ENCODE data around the gene NHLRC2.
A peak's percentile ranks its signal among the peaks of the same experiment; 100 is the strongest.

The NHLRC2 gene

DNA sequence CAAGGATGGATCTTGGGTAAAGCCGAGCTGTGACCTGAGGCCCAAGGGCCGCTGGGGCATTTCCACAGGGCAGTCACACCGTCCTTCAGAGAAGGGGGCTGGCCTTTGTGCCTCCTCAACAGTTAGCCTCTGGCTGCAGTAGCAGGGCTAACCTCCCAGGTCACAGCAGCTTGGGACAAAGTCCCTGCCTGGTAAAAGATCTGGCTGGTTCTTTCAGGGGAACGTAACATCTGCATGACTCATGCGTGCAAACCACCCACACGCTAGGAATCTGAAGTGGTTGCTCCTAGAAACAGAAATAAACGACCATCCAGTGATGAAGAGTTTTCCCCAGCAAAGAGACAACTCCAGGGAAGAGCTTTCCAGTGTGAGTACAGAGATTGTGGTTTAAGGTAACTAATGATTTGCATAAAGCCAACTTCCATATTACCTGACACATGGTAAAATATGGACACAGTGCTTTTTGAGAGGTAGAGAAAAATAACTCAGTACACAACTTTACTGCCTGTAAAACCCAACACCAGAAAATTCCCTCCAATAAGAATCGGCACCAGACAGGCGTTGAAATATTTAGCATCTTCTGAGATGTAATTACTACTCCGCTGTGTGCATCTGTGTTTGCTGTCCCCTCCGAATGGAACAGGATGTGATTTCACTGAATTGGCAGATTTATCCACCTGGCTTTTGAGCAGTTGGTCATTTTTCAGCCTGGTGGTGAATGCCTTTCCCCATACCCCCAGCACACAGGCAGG lies 104.3 kb downstream of the NHLRC2 start:
- TF ChIP-seq, protein P1, sequence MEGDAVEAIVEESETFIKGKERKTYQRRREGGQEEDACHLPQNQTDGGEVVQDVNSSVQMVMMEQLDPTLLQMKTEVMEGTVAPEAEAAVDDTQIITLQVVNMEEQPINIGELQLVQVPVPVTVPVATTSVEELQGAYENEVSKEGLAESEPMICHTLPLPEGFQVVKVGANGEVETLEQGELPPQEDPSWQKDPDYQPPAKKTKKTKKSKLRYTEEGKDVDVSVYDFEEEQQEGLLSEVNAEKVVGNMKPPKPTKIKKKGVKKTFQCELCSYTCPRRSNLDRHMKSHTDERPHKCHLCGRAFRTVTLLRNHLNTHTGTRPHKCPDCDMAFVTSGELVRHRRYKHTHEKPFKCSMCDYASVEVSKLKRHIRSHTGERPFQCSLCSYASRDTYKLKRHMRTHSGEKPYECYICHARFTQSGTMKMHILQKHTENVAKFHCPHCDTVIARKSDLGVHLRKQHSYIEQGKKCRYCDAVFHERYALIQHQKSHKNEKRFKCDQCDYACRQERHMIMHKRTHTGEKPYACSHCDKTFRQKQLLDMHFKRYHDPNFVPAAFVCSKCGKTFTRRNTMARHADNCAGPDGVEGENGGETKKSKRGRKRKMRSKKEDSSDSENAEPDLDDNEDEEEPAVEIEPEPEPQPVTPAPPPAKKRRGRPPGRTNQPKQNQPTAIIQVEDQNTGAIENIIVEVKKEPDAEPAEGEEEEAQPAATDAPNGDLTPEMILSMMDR (IDR thresholded peaks at IDR 0.05; ENCODE audit: low read depth, low read length, missing control alignments) = no peak
- no peak overlapping the region for H3K4me3 ChIP-seq (ENCODE audit: low read depth, low read length)
- in situ Hi-C loops (cut with HindIII; ENCODE audit: low sequenced_read_pairs) = no loop called here
- DNase-seq (ENCODE audit: low read depth) = peak; percentile 83

DNA sequence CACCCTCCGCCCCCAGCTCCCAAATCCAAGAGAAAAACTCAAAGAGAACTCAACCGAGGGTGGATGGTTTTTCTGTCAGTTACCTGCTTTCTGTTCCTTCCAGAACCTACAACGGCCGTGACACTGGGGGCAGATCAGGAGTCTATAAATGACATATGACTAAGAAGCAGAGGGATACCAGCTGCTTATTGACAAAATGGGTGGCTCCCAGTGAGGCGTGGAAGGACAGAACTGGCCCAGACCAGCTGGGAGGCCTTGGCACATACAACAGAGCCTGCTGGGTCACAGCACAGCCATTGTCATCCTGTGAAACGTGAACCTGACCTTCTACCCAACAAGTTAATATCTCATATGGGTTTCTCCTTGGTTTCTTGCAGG lies 104.9 kb downstream of the NHLRC2 start:
- no peak for DNase-seq (ENCODE audit: low read depth)
- in situ Hi-C loops (cut with HindIII; ENCODE audit: low sequenced_read_pairs) = no loop called here
- TF ChIP-seq, protein P1 (IDR thresholded peaks at IDR 0.05; ENCODE audit: low read depth, low read length, missing control alignments) = no peak
- no peak overlapping the region for H3K4me3 ChIP-seq (ENCODE audit: low read depth, low read length)

DNA sequence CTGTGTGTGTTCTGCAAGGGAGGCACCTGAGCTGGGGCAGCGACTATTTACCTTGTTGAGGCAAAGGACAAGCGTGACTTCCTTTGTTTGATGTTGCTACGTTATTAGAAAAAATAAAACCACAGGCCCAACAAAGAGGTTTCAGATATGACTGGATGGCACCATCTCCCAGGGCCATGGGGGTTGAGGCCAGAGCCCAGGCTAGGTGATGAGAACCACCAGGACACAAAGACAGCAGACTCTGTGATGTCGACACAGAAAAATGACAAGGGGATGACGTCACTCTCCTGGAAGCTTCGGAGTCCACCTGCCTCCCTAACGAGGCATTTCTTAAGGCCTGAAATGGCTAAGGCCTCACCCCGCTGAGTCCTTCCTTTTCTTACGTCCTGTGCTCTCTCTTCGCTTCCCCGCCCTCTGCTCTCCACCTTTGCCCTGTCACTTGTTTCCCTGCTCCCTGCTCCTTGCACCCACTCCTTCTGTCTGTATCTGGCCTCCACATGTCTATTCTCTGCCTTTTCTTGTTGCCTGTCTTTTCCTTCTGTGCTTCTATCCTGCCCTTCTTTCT lies 106.2 kb downstream of the NHLRC2 start:
- no peak for DNase-seq (ENCODE audit: low read depth)
- no peak overlapping the region for H3K4me3 ChIP-seq (ENCODE audit: low read depth, low read length)
- in situ Hi-C loops (cut with HindIII; ENCODE audit: low sequenced_read_pairs) = no loop called here
- TF ChIP-seq, protein P1 (IDR thresholded peaks at IDR 0.05; ENCODE audit: low read depth, low read length, missing control alignments) = no peak

DNA sequence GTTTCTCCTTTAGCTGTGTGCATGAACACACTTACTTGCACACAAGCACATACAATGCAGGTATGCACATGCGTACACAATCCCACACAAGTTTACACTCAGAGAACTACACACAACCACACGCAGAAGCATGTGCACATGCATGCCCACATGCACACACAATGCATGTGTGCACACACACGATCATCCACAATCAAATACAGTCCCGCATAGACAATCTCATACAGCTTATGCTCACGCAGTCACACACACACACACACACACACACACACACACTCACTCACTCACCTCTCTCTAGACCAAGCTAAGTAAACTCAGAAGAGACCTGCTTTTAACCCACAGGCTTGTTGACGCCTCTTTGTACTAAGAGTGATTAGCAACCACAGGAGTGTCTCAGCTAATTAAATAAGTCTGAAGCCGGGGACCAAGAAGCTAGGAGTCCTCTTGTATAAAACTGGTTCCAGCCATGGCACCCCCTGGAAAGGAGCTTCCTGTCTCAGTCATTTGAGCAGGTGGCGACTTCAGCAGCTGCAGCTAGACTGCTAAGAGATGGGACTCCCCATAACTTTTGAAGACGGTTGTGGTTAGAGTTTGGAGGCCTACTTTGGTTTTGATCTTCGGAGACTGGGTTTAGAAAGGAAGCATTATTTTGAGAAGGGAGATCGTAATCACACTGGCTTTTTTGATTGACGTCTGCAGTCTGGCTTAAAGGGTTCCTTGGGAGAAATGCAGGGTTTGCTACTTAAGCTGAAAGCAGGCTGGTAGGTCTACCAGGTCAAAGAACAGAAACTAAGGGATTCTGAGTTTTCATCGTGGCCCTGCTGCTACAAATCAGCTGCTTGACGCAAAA lies 106.9 kb downstream of the NHLRC2 start:
- in situ Hi-C loops (cut with HindIII; ENCODE audit: low sequenced_read_pairs) = no loop called here
- no peak overlapping the region for H3K4me3 ChIP-seq (ENCODE audit: low read depth, low read length)
- TF ChIP-seq, protein P1 (IDR thresholded peaks at IDR 0.05; ENCODE audit: low read depth, low read length, missing control alignments) = no peak
- no peak for DNase-seq (ENCODE audit: low read depth)

DNA sequence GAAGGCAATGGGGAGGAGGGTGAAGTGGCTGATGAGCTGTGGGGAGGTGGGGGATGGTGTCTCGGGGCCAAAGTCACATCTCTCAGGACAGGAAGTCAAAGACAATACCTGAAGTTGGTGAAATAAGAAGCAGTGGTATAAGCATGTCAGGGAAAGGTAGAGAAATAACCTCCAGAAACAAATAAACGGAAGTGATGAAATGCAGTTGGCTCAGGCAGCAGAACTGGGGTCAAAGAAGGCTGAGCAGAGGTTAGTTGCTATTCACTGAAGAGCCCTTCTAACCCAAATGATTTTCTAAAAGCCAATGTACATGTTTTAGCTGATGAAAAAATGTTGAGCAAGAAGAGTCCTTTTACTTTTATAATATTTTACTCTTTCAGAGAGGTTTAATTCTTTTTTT lies 110.6 kb downstream of the NHLRC2 start:
- H3K4me3 ChIP-seq (ENCODE audit: low read depth, low read length) = no peak overlapping the region
- TF ChIP-seq, protein P1 (IDR thresholded peaks at IDR 0.05; ENCODE audit: low read depth, low read length, missing control alignments) = no peak
- no peak for DNase-seq (ENCODE audit: low read depth)
- in situ Hi-C loops (cut with HindIII; ENCODE audit: low sequenced_read_pairs) = no loop called here

DNA sequence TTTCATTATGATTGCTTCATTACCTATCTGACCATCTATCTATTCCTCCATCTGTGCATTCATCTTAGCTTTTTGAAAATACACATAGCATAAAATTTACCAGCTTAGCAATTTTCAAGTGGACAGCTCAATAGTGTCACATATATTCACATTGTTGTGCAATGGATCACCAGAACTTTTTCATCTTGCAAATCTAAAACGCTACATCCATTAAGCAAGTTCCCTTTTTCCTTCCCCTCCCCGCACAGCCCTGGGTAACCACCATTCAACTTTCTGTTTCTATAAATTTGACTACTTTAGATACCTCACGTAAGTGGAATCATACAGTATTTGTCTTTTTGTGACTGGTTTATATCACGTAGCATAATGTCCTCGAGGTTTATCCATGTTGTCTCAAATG lies 111.2 kb downstream of the NHLRC2 start:
- H3K4me3 ChIP-seq (ENCODE audit: low read depth, low read length) = no peak overlapping the region
- DNase-seq (ENCODE audit: low read depth) = no peak

More for the DNA sequence above, 111.2 kb downstream of the NHLRC2 start:
- TF ChIP-seq, protein P1 (IDR thresholded peaks at IDR 0.05; ENCODE audit: low read depth, low read length, missing control alignments) = no peak
- in situ Hi-C loops (cut with HindIII; ENCODE audit: low sequenced_read_pairs) = no loop called here

Measured in astrocyte of the cerebellum (primary cell).